ENCODE results near the gene MUC6. TPM values are rescaled to one million over a fixed set of nuclear protein-coding genes. Genes with fewer than 3 reads are reported as not detected.

MUC6 gene
- total RNA-seq = 0.09 TPM
- long read RNA-seq, partial matches to known transcripts = 0 of 3 reads
- long read RNA-seq, other reads (novel, unspliced or antisense) = 3 of 3 reads

GRCh38 chr11:1036303-1036923 is at the start of gene MUC6:
MUC6 (minus strand) TSS chr11:1036718; CDS start chr11:1036655, 63 bp downstream.
- H3K9me3 ChIP-seq = no peaks in the 10 kb centered on the region
- no peak for DNase-seq
- no peak for TF ChIP-seq CTCF (IDR thresholded peaks at IDR 0.05)
- no peaks in the 10 kb centered on the region for H3K4me1 ChIP-seq
- no peak within 1 kb of the TSS for H3K4me3 ChIP-seq
- intact Hi-C loops (cut with DNase I) = no loop called here
- H3K36me3 ChIP-seq = no peaks in the 10 kb centered on the region
- H3K27ac ChIP-seq = no peak within 1 kb of the TSS
- peaks cover 16% of the 10 kb centered on the region for H3K27me3 ChIP-seq (ENCODE audit: low read depth)
- no peak for ATAC-seq

GRCh38 chr11:1085440-1086170 is 49.1 kb upstream of the MUC6 start:
- Histone ChIP-seq H3K4me1 (no peaks in the 10 kb centered on the region), H3K4me3 (no peak overlapping the region), H3K36me3 (no peaks in the 10 kb centered on the region), H3K9me3 (no peaks in the 10 kb centered on the region), H3K27me3 (ENCODE audit: low read depth) (peaks cover 5% of the 10 kb centered on the region), H3K27ac (no peak overlapping the region)
- TF ChIP-seq CTCF (IDR thresholded peaks at IDR 0.05) = no peak
- DNase-seq (peak; percentile 41), ATAC-seq (no peak)
- intact Hi-C loops (cut with DNase I) = no loop called here

GRCh38 chr11:1084561-1085439 is 48.3 kb upstream of the MUC6 start:
- Histone ChIP-seq H3K36me3 (no peaks in the 10 kb centered on the region), H3K4me1 (no peaks in the 10 kb centered on the region), H3K27me3 (ENCODE audit: low read depth) (peaks cover 5% of the 10 kb centered on the region), H3K9me3 (no peaks in the 10 kb centered on the region), H3K4me3 (no peak overlapping the region), H3K27ac (no peak overlapping the region)
- intact Hi-C loops (cut with DNase I) = no loop called here
- DNase-seq (peak; percentile 40), ATAC-seq (no peak)
- no peak for TF ChIP-seq CTCF (IDR thresholded peaks at IDR 0.05)

- Histone ChIP-seq H3K27me3 (ENCODE audit: low read depth) (peaks cover 5% of the 10 kb centered on the region), H3K36me3 (no peaks in the 10 kb centered on the region), H3K27ac (no peak overlapping the region), H3K9me3 (no peaks in the 10 kb centered on the region), H3K4me3 (no peak overlapping the region), H3K4me1 (no peaks in the 10 kb centered on the region)
- DNase-seq (peak; percentile 43), ATAC-seq (no peak)
- TF ChIP-seq CTCF (IDR thresholded peaks at IDR 0.05) = no peak
- intact Hi-C loops (cut with DNase I) = no loop called here
Observed at GRCh38 chr11:1083621-1084551, 47.4 kb upstream of the MUC6 start.

Data from lower lobe of right lung (tissue), 2 donors.